C4-2B (cell line): ENCODE results near the gene AMOTL2.

ENCODE experiments used
- ZFX ChIP-seq: fragments of 450-650 bp; IDR thresholded peaks from 2 replicates; pipeline ENCODE4 v1.6.1; 2017
- TF ChIP-seq, protein P1 (sequence below): fragments of 450-650 bp; conservative IDR thresholded peaks from 2 replicates; pipeline ENCODE4 v1.5.1; 2017; ENCODE audit warnings: mild to moderate bottlenecking

DNA sequence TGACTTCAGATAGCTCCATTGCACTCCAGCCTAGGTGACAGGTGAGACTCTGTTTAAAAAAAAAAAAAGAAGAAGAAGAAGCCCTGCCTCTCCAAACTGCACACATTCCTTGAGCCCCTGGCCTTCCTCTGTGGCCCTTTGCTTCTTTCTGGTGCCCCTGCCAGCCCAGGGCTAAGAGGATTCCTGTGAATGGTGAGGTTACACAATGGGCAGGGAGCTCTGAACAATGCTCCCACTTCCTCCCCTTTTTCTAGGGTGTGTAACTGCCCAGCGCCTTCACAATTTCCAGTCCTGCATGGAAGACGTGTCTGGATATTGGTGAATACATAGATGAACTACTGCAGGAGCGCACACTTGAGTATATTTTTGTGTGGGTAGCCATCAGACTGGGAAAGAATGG is 3.6 kb upstream of the AMOTL2 start:
- TF ChIP-seq, protein P1, sequence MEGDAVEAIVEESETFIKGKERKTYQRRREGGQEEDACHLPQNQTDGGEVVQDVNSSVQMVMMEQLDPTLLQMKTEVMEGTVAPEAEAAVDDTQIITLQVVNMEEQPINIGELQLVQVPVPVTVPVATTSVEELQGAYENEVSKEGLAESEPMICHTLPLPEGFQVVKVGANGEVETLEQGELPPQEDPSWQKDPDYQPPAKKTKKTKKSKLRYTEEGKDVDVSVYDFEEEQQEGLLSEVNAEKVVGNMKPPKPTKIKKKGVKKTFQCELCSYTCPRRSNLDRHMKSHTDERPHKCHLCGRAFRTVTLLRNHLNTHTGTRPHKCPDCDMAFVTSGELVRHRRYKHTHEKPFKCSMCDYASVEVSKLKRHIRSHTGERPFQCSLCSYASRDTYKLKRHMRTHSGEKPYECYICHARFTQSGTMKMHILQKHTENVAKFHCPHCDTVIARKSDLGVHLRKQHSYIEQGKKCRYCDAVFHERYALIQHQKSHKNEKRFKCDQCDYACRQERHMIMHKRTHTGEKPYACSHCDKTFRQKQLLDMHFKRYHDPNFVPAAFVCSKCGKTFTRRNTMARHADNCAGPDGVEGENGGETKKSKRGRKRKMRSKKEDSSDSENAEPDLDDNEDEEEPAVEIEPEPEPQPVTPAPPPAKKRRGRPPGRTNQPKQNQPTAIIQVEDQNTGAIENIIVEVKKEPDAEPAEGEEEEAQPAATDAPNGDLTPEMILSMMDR, result no peak
- no peak for TF ChIP-seq ZFX
